GM12872 (cell line): ENCODE data around the gene TMEM128.

Experiments
- CTCF ChIP-seq: IDR thresholded peaks from 3 replicates; pipeline ENCODE4 v1.5.1; 2011; ENCODE audit warnings: low read depth, mild to moderate bottlenecking, low read length, moderate library complexity; ENCODE audit not compliant: insufficient read depth

TMEM128 gene

GRCh38 chr4:4269331-4269731 lies 21.3 kb upstream of the TMEM128 start:
- no peak for TF ChIP-seq CTCF

GRCh38 chr4:4268776-4269175 lies 20.8 kb upstream of the TMEM128 start:
- no peak for TF ChIP-seq CTCF

- TF ChIP-seq CTCF: no peak
Observed at GRCh38 chr4:4267981-4268380, 20.0 kb upstream of the TMEM128 start.

- peak; percentile 48 for TF ChIP-seq CTCF
Observed at GRCh38 chr4:4260185-4260751, 12.2 kb upstream of the TMEM128 start.

GRCh38 chr4:4259484-4260100 lies 11.6 kb upstream of the TMEM128 start:
- TF ChIP-seq CTCF: no peak

GRCh38 chr4:4256799-4257198 lies 8.8 kb upstream of the TMEM128 start:
- no peak for TF ChIP-seq CTCF

GRCh38 chr4:4254666-4255065 lies 6.6 kb upstream of the TMEM128 start:
- no peak for TF ChIP-seq CTCF
